GM12892 (cell line): ENCODE measurements around the gene LIN7A.

Experiments
- POLR2A ChIP-seq: IDR thresholded peaks from 2 replicates; pipeline ENCODE4 v1.6.1; 2011; ENCODE audit warnings: low read depth, low read length, control low read depth
- TAF1 ChIP-seq: IDR thresholded peaks from 2 replicates; pipeline ENCODE4 v1.6.1; 2011; ENCODE audit warnings: low read depth, mild to moderate bottlenecking, control low read depth, low read length, borderline replicate concordance

- no peak for TF ChIP-seq POLR2A
- TF ChIP-seq TAF1, result no peak
Observed at GRCh38 chr12:80763874-80764273, 173.9 kb downstream of the LIN7A start.
